K562 (cell line): ENCODE data around the gene PBXIP1. TPM values are rescaled to one million over a fixed set of nuclear protein-coding genes. Genes with fewer than 3 reads are reported as not detected.
A peak's percentile ranks its signal among the peaks of the same experiment; 100 is the strongest.

ENCODE experiments used
- ARNT ChIP-seq, 2 experiments: fragments of 450-650 bp; IDR thresholded peaks; 2 replicates each; pipeline ENCODE4 v1.6.1; 2016; ENCODE audit warnings: mild to moderate bottlenecking in 1 of 2
- CREB1 ChIP-seq, 2 experiments: sonication (generic) in 1 of 2; formaldehyde crosslinking in 1 of 2; IDR thresholded peaks; 2 replicates each; pipeline versions ENCODE4 v1.6.1 to v1.8.0; 2012 to 2022; ENCODE audit warnings: inconsistent platforms in 1 of 2, mild to moderate bottlenecking in 1 of 2, missing genetic modification reagents in 1 of 2, moderate library complexity in 1 of 2
- HLTF ChIP-seq: fragments of 450-650 bp; IDR thresholded peaks from 2 replicates; pipeline ENCODE4 v1.6.1; 2016
- L3MBTL2 ChIP-seq: fragments of 450-650 bp; IDR thresholded peaks from 2 replicates; pipeline ENCODE4 v1.6.1; 2016; ENCODE audit warnings: mild to moderate bottlenecking, moderate library complexity
- SMAD4 ChIP-seq: fragments of 250-450 bp; sonication (Bioruptor Pico); conservative IDR thresholded peaks from 2 replicates; pipeline ENCODE4 v1.8.0; 2021; ENCODE audit warnings: inconsistent platforms, mild to moderate bottlenecking, moderate library complexity
- SP1 ChIP-seq: sonication (generic); formaldehyde crosslinking; IDR thresholded peaks from 2 replicates; pipeline ENCODE4 v1.8.1; 2022; ENCODE audit warnings: mild to moderate bottlenecking, missing genetic modification reagents
- TAF1 ChIP-seq: IDR thresholded peaks from 2 replicates; pipeline ENCODE4 v1.6.1; 2011; ENCODE audit warnings: mild to moderate bottlenecking, low read length, moderate library complexity; ENCODE audit not compliant: insufficient read depth, control insufficient read depth, severe bottlenecking; ENCODE audit errors: extremely low read depth
- ZBTB5 ChIP-seq: fragments of 450-650 bp; IDR thresholded peaks from 2 replicates; pipeline ENCODE4 v1.6.1; 2017; ENCODE audit warnings: antibody characterized with exemption
- ZNF318 ChIP-seq, 2 experiments: fragments of 450-650 bp; IDR thresholded peaks; 2 replicates each; pipeline ENCODE4 v1.6.1; 2016; ENCODE audit warnings: mild to moderate bottlenecking in 2 of 2, borderline replicate concordance in 1 of 2, low read depth in 1 of 2, moderate library complexity in 1 of 2
- ZNF507 ChIP-seq: conservative IDR thresholded peaks from 2 replicates; pipeline ENCODE4 v1.6.1; 2017; ENCODE audit warnings: missing genetic modification characterization, missing compliant biosample characterization
- polyA plus RNA-seq, 8 experiments: library from polyadenylated mRNA; depleted of rRNA in 4 of 8; stranded (reverse) in 5 of 8; unstranded in 3 of 8; fragments of >200 nt; fragmentation: Nextera tagmentation in 2 of 8; fragmentation: Illumina TruSeq in 1 of 8; extraction: Ambion mirVana in 2 of 8; extraction: Trizol in 1 of 8; gene quantifications; 2 replicates each; pipeline versions ENCODE4 v1.2.1 to v1.2.3, GENCODE V29; 2011 to 2014; ENCODE audit warnings: inconsistent platforms in 1 of 8, missing spikeins in 1 of 8
- total RNA-seq, 7 experiments: library from RNA; depleted of rRNA in 6 of 7; stranded (reverse); fragments of >200 nt in 6 of 7; fragmentation: Illumina TruSeq in 2 of 7; extraction: Trizol in 2 of 7; gene quantifications; 2 replicates each; pipeline versions ENCODE4 v1.2.1 to v1.2.3, GENCODE V29; 2011 to 2021; ENCODE audit warnings: low replicate concordance in 1 of 7
- TF ChIP-seq, protein P1 (sequence below): fragments of 450-650 bp; IDR thresholded peaks from 2 replicates; pipeline ENCODE4 v1.6.1; 2016; ENCODE audit warnings: borderline replicate concordance
- TF ChIP-seq, protein P2 (sequence below): fragments of 450-650 bp; formaldehyde crosslinking; conservative IDR thresholded peaks from 2 replicates; pipeline ENCODE4 v1.4.0; 2022; ENCODE audit warnings: mild to moderate bottlenecking, missing genetic modification characterization

The PBXIP1 gene
- total and polyA plus RNA-seq, 9 of the 15 experiments (the other 6 are each of a cell fraction or from before 2014, with no cell fraction given): 0.13 to 8.3 (median 5.8) TPM

- TF ChIP-seq HLTF: peak; percentile 65; the same call in 1 of the 2 replicates
- peak; percentile 72 for TF ChIP-seq TAF1
- TF ChIP-seq ZBTB5: no peak
- no peak for TF ChIP-seq ZNF507 (tag)
- TF ChIP-seq L3MBTL2: peak; percentile 53
- TF ChIP-seq CREB1 (IDR thresholded peaks at IDR 0.05): peak; percentile 66
- no peak for TF ChIP-seq CREB1 (CRISPR knock-in tag; IDR thresholded peaks at IDR 0.05)
- TF ChIP-seq, protein P1, sequence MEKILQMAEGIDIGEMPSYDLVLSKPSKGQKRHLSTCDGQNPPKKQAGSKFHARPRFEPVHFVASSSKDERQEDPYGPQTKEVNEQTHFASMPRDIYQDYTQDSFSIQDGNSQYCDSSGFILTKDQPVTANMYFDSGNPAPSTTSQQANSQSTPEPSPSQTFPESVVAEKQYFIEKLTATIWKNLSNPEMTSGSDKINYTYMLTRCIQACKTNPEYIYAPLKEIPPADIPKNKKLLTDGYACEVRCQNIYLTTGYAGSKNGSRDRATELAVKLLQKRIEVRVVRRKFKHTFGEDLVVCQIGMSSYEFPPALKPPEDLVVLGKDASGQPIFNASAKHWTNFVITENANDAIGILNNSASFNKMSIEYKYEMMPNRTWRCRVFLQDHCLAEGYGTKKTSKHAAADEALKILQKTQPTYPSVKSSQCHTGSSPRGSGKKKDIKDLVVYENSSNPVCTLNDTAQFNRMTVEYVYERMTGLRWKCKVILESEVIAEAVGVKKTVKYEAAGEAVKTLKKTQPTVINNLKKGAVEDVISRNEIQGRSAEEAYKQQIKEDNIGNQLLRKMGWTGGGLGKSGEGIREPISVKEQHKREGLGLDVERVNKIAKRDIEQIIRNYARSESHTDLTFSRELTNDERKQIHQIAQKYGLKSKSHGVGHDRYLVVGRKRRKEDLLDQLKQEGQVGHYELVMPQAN: peak; percentile 81; the same call in 1 of the 2 replicates
- TF ChIP-seq, protein P2, sequence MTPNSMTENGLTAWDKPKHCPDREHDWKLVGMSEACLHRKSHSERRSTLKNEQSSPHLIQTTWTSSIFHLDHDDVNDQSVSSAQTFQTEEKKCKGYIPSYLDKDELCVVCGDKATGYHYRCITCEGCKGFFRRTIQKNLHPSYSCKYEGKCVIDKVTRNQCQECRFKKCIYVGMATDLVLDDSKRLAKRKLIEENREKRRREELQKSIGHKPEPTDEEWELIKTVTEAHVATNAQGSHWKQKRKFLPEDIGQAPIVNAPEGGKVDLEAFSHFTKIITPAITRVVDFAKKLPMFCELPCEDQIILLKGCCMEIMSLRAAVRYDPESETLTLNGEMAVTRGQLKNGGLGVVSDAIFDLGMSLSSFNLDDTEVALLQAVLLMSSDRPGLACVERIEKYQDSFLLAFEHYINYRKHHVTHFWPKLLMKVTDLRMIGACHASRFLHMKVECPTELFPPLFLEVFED (CRISPR knock-in tag): peak; percentile 72; the same call in 1 of the 2 replicates
- TF ChIP-seq SP1: peak; percentile 91
- peak; percentile 14 to 43; a peak in 1 of 4 replicates for TF ChIP-seq ARNT (IDR thresholded peaks at IDR 0.05)
- TF ChIP-seq SMAD4 (CRISPR knock-in tag): peak; percentile 59; the same call in 1 of the 2 replicates
- TF ChIP-seq ZNF318 (IDR thresholded peaks at IDR 0.05; ENCODE audit: borderline replicate concordance in 1 of 2, low read depth in 1 of 2): peak in 1 of 2 experiments; percentile 56; a peak in 1 of 4 replicates
Measured at GRCh38 chr1:154973344-154974101, 17.6 kb upstream of the PBXIP1 start (continued).
